SH-SY5Y (cell line): ENCODE measurements around the gene APBB1.

Experiments
- GATA2 ChIP-seq: IDR thresholded peaks from 2 replicates; pipeline ENCODE4 v1.6.1; 2011; ENCODE audit warnings: mild to moderate bottlenecking, low read depth, low read length
- GATA3 ChIP-seq: IDR thresholded peaks from 2 replicates; pipeline ENCODE4 v1.6.1; 2011; ENCODE audit warnings: low read depth, mild to moderate bottlenecking, low read length, moderate library complexity

DNA sequence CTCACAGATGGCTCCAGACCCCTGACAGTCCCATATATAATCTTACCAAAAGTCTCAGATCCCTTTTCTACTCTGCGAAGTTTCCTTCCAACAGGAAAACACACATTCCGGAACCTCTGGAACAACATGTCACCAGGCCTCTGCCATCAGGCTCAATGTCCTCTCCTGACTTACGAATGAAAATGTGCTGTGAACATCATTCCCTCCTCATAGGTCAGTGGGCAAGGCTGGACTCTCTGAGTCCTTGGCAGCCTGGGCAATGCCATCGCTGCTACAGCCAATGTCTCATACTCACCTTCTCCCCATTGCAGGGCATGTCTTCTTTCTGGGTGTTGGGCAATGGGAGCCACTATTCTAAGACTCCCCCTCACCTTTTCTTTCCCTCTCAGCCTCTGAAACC is 23.5 kb upstream of the APBB1 start:
- no peak for TF ChIP-seq GATA2
- TF ChIP-seq GATA3: no peak
